Measurements from ENCODE around the gene MOBP. TPM values are rescaled to one million over a fixed set of nuclear protein-coding genes. Genes with fewer than 3 reads are reported as not detected.

MOBP gene
- total and polyA plus RNA-seq, 8 donors, result 0.06 to 0.92 (median 0.43) TPM; not detected in 4

DNA sequence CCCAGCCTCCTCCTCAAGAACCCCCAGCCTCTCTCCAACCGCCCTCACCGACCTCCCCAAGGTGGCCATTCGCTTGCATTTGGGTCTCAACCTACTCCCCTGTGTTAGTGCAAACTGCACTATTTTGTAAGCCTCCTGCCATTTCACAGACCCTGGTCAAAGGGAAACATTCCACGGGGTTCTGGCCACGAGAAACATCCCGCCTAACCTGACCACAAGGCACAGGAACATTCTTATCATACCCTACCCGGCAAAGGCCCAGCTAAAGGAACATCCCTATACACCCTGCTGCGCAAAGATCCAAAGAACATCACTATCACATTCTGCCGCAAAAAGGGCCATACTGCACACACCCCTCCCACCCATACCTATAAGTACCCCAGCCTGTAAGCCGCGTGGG is 38.0 kb upstream of the MOBP start:
- intact Hi-C loops (cut with DNase I; ENCODE audit: low total_unique reads), result no loop called here
- Histone ChIP-seq H3K9me3 (no peaks in the 10 kb centered on the region), H3K4me1 (no peaks in the 10 kb centered on the region), H3K27ac (no peak overlapping the region), H3K27me3 (peaks cover 0 to 4% (median 0%) of the 10 kb centered on the region in 3 donors), H3K4me3 (no peak overlapping the region), H3K36me3 (no peaks in the 10 kb centered on the region)
- WGBS, 5 donors, result 85 to 94% (median 88%) methylated on average over 11 of the region's 11 CpGs
- TF ChIP-seq EP300 (IDR thresholded peaks at IDR 0.05) (no peak), POLR2AphosphoS5 (IDR thresholded peaks at IDR 0.05) (no peak), POLR2A (IDR thresholded peaks at IDR 0.05) (no peak)
- TF ChIP-seq, protein P1, sequence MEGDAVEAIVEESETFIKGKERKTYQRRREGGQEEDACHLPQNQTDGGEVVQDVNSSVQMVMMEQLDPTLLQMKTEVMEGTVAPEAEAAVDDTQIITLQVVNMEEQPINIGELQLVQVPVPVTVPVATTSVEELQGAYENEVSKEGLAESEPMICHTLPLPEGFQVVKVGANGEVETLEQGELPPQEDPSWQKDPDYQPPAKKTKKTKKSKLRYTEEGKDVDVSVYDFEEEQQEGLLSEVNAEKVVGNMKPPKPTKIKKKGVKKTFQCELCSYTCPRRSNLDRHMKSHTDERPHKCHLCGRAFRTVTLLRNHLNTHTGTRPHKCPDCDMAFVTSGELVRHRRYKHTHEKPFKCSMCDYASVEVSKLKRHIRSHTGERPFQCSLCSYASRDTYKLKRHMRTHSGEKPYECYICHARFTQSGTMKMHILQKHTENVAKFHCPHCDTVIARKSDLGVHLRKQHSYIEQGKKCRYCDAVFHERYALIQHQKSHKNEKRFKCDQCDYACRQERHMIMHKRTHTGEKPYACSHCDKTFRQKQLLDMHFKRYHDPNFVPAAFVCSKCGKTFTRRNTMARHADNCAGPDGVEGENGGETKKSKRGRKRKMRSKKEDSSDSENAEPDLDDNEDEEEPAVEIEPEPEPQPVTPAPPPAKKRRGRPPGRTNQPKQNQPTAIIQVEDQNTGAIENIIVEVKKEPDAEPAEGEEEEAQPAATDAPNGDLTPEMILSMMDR (IDR thresholded peaks at IDR 0.05), result no peak
- no peak for DNase-seq

DNA sequence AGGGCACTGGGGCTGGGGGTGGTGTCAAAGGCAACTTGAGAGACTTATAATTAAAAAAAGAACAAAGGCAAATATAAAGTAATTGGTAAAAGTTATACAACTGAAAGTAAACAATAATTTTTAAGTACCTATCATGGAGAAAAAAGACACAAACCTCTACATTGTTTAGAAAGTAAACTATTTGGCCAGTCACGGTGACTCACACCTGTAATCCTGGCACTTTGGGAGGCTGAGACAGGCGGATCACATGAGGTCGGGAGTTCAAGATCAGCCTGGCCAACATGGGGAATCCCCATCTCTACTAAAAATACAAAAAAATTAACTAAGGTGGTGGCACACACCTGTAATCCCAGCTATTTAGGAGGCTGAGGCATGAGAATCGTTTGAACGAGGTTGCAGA is 35.1 kb upstream of the MOBP start:
- no peaks in the 10 kb centered on the region for H3K9me3 ChIP-seq
- no peaks in the 10 kb centered on the region for H3K4me1 ChIP-seq
- TF ChIP-seq EP300 (IDR thresholded peaks at IDR 0.05) (no peak), POLR2A (IDR thresholded peaks at IDR 0.05) (no peak), POLR2AphosphoS5 (IDR thresholded peaks at IDR 0.05) (no peak)
- TF ChIP-seq, protein P1 (IDR thresholded peaks at IDR 0.05), result no peak
- no peak for DNase-seq
- no peak overlapping the region for H3K4me3 ChIP-seq
- H3K27ac ChIP-seq, result no peak overlapping the region
- peaks cover 0 to 4% (median 0%) of the 10 kb centered on the region in 3 donors for H3K27me3 ChIP-seq
- no peaks in the 10 kb centered on the region for H3K36me3 ChIP-seq
- WGBS, 5 donors, result 67 to 81% (median 73%) methylated on average over 5 of the region's 5 CpGs
- intact Hi-C loops (cut with DNase I; ENCODE audit: low total_unique reads), result no loop called here

GRCh38 chr3:39433642-39434041 is 33.8 kb upstream of the MOBP start:
- intact Hi-C loops (cut with DNase I; ENCODE audit: low total_unique reads), result no loop called here

GRCh38 chr3:39434574-39434973 is 32.9 kb upstream of the MOBP start:
- no peak for DNase-seq
- TF ChIP-seq POLR2AphosphoS5 (IDR thresholded peaks at IDR 0.05), result no peak
- no peak for TF ChIP-seq POLR2A (IDR thresholded peaks at IDR 0.05)
- TF ChIP-seq, protein P1 (IDR thresholded peaks at IDR 0.05), result no peak
- no peak for TF ChIP-seq EP300 (IDR thresholded peaks at IDR 0.05)
- H3K27me3 ChIP-seq, result peaks cover 0 to 4% (median 0%) of the 10 kb centered on the region in 3 donors
- intact Hi-C loops (cut with DNase I; ENCODE audit: low total_unique reads), result no loop called here
- 40 to 76% (median 50%) methylated on average over 5 of the region's 5 CpGs for WGBS, 5 donors
- no peaks in the 10 kb centered on the region for H3K9me3 ChIP-seq
- H3K4me1 ChIP-seq, result no peaks in the 10 kb centered on the region
- no peak overlapping the region for H3K27ac ChIP-seq
- no peaks in the 10 kb centered on the region for H3K36me3 ChIP-seq
- no peak overlapping the region for H3K4me3 ChIP-seq

More at GRCh38 chr3:39433642-39434041, 33.8 kb upstream of the MOBP start:
- TF ChIP-seq EP300 (IDR thresholded peaks at IDR 0.05) (no peak), POLR2A (IDR thresholded peaks at IDR 0.05) (no peak)
- Histone ChIP-seq H3K4me3 (no peak overlapping the region), H3K9me3 (no peaks in the 10 kb centered on the region), H3K27ac (peak overlapping the region in 1 of 5 donors; percentile 17), H3K4me1 (no peaks in the 10 kb centered on the region), H3K27me3 (peaks cover 0 to 4% (median 0%) of the 10 kb centered on the region in 3 donors), H3K36me3 (no peaks in the 10 kb centered on the region)
- WGBS, 5 donors, result 59 to 73% (median 69%) methylated on average over 3 of the region's 3 CpGs
- DNase-seq, result peak in 1 of 2 donors; percentile 54

DNA sequence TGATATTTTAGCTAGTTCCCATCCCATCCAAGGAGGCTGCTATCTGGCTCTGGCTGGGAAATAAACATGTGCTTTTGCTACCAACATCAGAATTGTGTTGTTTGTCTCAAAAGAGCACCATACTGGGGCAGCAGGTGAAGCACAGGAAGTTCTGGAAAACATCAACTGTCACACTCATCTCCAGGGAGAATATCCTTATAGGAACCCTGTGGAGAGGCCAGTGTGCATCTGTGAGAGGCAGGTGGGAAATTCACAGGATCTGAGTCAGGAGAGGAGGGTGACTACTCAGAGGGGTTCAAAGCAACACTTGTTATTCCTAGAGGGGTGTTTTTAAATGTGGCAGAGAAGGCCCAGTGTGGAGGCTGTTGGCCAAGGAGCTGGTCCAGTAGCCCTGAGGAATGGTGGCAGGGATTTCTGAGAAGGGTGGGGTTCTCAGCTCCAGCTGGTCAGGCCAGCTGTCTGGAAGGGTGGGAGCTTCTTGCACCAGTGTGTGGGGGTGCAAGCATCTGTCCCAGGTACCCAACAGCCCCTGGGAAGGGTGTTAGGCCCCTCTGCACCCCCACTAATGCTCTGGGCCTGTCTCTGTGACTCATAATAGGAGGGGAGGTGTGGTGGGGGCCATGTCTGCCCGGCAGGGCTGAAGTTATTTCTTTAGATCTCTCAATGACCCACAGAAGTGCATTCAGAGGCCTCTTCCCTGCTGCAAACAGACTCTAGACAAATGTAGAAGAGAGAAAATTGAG is 32.3 kb upstream of the MOBP start:
- Histone ChIP-seq H3K4me3 (no peak overlapping the region), H3K36me3 (no peaks in the 10 kb centered on the region), H3K4me1 (no peaks in the 10 kb centered on the region), H3K27ac (no peak overlapping the region), H3K9me3 (no peaks in the 10 kb centered on the region), H3K27me3 (peaks cover 0 to 4% (median 0%) of the 10 kb centered on the region in 3 donors)
- DNase-seq, result no peak
- intact Hi-C loops (cut with DNase I; ENCODE audit: low total_unique reads), result no loop called here
- TF ChIP-seq, protein P1 (IDR thresholded peaks at IDR 0.05), result no peak
- TF ChIP-seq POLR2AphosphoS5 (IDR thresholded peaks at IDR 0.05) (no peak), POLR2A (IDR thresholded peaks at IDR 0.05) (no peak), EP300 (IDR thresholded peaks at IDR 0.05) (no peak)
- WGBS, 5 donors, result 53 to 93% (median 69%) methylated on average over 1 of the region's 1 CpG

Measured in stomach (tissue), 9 donors.